Lower leg skin (tissue), 3 donors: ENCODE data around the gene LRP1B.

ENCODE experiments used
- POLR2A ChIP-seq, 2 donors: fragments of 450-650 bp; IDR thresholded peaks; one replicate each; pipeline ENCODE4 v1.6.1; 2016 to 2017; ENCODE audit warnings: antibody characterized with exemption in 2 of 2, mild to moderate bottlenecking in 1 of 2, moderate library complexity in 1 of 2
- TF ChIP-seq, protein P1 (sequence below), 3 donors: fragments of 450-650 bp; IDR thresholded peaks; one replicate each; pipeline ENCODE4 v1.5.1; 2016; ENCODE audit warnings: antibody characterized with exemption in 3 of 3, mild to moderate bottlenecking in 3 of 3, moderate library complexity in 2 of 3

DNA sequence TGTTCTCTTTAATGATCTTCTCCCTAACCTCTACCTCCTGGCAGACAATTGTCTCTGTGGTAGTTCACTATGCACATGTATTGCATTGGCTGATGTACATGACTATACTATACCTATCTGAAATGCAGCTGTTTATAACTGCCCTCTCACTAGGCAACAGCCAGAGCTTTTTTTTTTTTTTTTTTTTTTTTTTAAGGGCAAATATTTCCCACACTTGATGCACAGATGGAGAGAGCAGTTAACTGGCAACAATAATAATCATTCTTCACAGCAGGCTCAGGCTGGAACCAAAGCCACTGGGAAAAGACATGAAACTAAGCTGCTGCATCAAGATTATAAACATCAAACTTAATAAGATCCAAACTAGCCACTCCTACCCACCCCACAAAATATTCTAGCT lies 707.7 kb downstream of the LRP1B start:
- TF ChIP-seq, protein P1, sequence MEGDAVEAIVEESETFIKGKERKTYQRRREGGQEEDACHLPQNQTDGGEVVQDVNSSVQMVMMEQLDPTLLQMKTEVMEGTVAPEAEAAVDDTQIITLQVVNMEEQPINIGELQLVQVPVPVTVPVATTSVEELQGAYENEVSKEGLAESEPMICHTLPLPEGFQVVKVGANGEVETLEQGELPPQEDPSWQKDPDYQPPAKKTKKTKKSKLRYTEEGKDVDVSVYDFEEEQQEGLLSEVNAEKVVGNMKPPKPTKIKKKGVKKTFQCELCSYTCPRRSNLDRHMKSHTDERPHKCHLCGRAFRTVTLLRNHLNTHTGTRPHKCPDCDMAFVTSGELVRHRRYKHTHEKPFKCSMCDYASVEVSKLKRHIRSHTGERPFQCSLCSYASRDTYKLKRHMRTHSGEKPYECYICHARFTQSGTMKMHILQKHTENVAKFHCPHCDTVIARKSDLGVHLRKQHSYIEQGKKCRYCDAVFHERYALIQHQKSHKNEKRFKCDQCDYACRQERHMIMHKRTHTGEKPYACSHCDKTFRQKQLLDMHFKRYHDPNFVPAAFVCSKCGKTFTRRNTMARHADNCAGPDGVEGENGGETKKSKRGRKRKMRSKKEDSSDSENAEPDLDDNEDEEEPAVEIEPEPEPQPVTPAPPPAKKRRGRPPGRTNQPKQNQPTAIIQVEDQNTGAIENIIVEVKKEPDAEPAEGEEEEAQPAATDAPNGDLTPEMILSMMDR (IDR thresholded peaks at IDR 0.05) = no peak
- no peak for TF ChIP-seq POLR2A (IDR thresholded peaks at IDR 0.05)
